Measurements from ENCODE around the gene MPV17. TPM values are rescaled to one million over a fixed set of nuclear protein-coding genes. Genes with fewer than 3 reads are reported as not detected.

The MPV17 gene
- total and polyA plus RNA-seq, 2 of the 13 experiments (the other 11 are each of a cell fraction or from before 2014, with no cell fraction given): 48.9 to 129 TPM

DNA sequence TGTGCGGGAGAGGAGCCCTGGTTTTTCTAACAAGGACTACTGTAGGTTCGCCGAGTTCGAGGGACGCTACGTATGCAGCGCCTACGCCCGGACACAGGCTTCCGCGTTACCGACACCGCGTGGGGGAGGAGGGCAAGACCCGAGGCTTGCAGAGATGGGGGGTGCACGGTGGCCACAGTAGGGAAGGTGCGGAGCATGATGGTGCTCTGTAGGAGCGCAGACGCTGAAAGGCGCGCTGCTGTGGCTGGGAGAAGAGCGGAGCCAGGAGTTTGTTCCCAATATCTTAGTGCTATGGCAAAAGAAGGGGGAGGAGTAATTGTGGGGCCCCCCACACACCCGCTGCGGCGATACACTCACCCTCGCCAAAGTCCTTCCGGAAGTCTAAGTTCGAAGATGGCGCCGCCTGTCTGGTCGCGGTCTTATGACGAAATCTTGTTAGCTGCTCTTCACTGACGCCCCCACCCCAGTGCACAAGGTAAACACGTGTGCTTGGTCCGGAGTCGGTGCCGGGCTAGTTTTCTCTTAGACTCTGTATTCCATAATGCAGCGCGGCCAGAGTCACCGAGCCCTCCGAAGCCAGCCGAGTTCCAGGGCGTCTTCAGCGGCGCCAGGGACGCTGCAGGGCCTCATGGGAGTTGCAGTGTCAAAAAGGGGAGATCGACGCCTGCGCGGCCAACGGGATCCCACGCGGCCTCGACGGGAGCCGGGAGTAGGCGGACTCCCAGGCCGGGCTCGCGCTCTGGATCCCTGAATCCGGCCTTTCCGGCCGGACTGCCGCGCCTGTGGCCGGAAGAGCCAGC lies 33.7 kb upstream of the MPV17 start, which contains the start of gene GTF3C2 (continued):
- TF ChIP-seq, protein P1, sequence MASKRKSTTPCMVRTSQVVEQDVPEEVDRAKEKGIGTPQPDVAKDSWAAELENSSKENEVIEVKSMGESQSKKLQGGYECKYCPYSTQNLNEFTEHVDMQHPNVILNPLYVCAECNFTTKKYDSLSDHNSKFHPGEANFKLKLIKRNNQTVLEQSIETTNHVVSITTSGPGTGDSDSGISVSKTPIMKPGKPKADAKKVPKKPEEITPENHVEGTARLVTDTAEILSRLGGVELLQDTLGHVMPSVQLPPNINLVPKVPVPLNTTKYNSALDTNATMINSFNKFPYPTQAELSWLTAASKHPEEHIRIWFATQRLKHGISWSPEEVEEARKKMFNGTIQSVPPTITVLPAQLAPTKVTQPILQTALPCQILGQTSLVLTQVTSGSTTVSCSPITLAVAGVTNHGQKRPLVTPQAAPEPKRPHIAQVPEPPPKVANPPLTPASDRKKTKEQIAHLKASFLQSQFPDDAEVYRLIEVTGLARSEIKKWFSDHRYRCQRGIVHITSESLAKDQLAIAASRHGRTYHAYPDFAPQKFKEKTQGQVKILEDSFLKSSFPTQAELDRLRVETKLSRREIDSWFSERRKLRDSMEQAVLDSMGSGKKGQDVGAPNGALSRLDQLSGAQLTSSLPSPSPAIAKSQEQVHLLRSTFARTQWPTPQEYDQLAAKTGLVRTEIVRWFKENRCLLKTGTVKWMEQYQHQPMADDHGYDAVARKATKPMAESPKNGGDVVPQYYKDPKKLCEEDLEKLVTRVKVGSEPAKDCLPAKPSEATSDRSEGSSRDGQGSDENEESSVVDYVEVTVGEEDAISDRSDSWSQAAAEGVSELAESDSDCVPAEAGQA (IDR thresholded peaks at IDR 0.05; ENCODE audit: low read depth): peak; percentile 94
- TF ChIP-seq, protein P1 (CRISPR knock-in tag; IDR thresholded peaks at IDR 0.05; ENCODE audit: borderline replicate concordance): no peak
- TF ChIP-seq SAP130 (CRISPR knock-in tag; IDR thresholded peaks at IDR 0.05; ENCODE audit: low read depth): peak; percentile 96
- TF ChIP-seq, protein P2, sequence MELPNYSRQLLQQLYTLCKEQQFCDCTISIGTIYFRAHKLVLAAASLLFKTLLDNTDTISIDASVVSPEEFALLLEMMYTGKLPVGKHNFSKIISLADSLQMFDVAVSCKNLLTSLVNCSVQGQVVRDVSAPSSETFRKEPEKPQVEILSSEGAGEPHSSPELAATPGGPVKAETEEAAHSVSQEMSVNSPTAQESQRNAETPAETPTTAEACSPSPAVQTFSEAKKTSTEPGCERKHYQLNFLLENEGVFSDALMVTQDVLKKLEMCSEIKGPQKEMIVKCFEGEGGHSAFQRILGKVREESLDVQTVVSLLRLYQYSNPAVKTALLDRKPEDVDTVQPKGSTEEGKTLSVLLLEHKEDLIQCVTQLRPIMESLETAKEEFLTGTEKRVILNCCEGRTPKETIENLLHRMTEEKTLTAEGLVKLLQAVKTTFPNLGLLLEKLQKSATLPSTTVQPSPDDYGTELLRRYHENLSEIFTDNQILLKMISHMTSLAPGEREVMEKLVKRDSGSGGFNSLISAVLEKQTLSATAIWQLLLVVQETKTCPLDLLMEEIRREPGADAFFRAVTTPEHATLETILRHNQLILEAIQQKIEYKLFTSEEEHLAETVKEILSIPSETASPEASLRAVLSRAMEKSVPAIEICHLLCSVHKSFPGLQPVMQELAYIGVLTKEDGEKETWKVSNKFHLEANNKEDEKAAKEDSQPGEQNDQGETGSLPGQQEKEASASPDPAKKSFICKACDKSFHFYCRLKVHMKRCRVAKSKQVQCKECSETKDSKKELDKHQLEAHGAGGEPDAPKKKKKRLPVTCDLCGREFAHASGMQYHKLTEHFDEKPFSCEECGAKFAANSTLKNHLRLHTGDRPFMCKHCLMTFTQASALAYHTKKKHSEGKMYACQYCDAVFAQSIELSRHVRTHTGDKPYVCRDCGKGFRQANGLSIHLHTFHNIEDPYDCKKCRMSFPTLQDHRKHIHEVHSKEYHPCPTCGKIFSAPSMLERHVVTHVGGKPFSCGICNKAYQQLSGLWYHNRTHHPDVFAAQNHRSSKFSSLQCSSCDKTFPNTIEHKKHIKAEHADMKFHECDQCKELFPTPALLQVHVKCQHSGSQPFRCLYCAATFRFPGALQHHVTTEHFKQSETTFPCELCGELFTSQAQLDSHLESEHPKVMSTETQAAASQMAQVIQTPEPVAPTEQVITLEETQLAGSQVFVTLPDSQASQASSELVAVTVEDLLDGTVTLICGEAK (IDR thresholded peaks at IDR 0.05): no peak
- TF ChIP-seq, protein P2 (CRISPR knock-in tag; IDR thresholded peaks at IDR 0.05): peak; percentile 70
- peak; percentile 58 for TF ChIP-seq ESRRA (CRISPR knock-in tag; IDR thresholded peaks at IDR 0.05; ENCODE audit: low read depth)
- TF ChIP-seq, protein P3, sequence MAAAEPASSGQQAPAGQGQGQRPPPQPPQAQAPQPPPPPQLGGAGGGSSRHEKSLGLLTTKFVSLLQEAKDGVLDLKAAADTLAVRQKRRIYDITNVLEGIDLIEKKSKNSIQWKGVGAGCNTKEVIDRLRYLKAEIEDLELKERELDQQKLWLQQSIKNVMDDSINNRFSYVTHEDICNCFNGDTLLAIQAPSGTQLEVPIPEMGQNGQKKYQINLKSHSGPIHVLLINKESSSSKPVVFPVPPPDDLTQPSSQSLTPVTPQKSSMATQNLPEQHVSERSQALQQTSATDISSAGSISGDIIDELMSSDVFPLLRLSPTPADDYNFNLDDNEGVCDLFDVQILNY (CRISPR knock-in tag; conservative IDR thresholded peaks at IDR 0.05): peak; percentile 78
- TF ChIP-seq ZNF296 (CRISPR knock-in tag; conservative IDR thresholded peaks at IDR 0.05): no peak
- TF ChIP-seq MAFK (conservative IDR thresholded peaks at IDR 0.05 in 1 of 2, IDR thresholded peaks at IDR 0.05 in 1 of 2; ENCODE audit: low read length in 2 of 2): no peak
- 0 out of 2 replicates have a peak, but pooled peaks have one; percentile 53 for TF ChIP-seq GTF2F1 (IDR thresholded peaks at IDR 0.05; ENCODE audit: low read length)
- no peak; the same call in none of the 2 replicates for TF ChIP-seq ZNF543 (CRISPR knock-in tag; IDR thresholded peaks at IDR 0.05)

Data from HepG2 (cell line).